Trophoblast cell (in vitro differentiated cells and primary cell): ENCODE measurements around the gene ZNF701.
A peak's percentile ranks its signal among the peaks of the same experiment; 100 is the strongest.
"Not testable (repeated sequence)": the region's sequence is repeated elsewhere in the genome, so short reads cannot be mapped to it uniquely, and the experiment has no call there.

Experiments used
- DNase-seq, 2 donors: peaks; one replicate each; pipeline ENCODE4 v3.0.0-alpha.2; 2016
- H2AFZ ChIP-seq: 2 replicates; pipeline ENCODE4 v1.6.1; 2013; ENCODE audit warnings: low read length, moderate library complexity, mild to moderate bottlenecking; ENCODE audit not compliant: insufficient read depth, poor library complexity
- H2AK5ac ChIP-seq: 2 replicates; pipeline ENCODE4 v1.6.1; 2013; ENCODE audit warnings: mild to moderate bottlenecking, low read length
- H2BK120ac ChIP-seq: 2 replicates; pipeline ENCODE4 v1.6.1; 2013; ENCODE audit warnings: low read length, mild to moderate bottlenecking, moderate library complexity; ENCODE audit not compliant: insufficient read depth, poor library complexity
- H2BK12ac ChIP-seq: 2 replicates; pipeline ENCODE4 v1.6.1; 2013; ENCODE audit warnings: mild to moderate bottlenecking, low read length, moderate library complexity
- H2BK5ac ChIP-seq: 2 replicates; pipeline ENCODE4 v1.6.1; 2013; ENCODE audit warnings: low read length, low read depth, moderate library complexity, mild to moderate bottlenecking; ENCODE audit not compliant: poor library complexity
- H3K14ac ChIP-seq: 2 replicates; pipeline ENCODE4 v1.6.1; 2013; ENCODE audit warnings: mild to moderate bottlenecking, low read length
- H3K18ac ChIP-seq: 2 replicates; pipeline ENCODE4 v1.6.1; 2013; ENCODE audit warnings: mild to moderate bottlenecking, low read length
- H3K23ac ChIP-seq: 2 replicates; pipeline ENCODE4 v1.6.1; 2013; ENCODE audit warnings: low read length
- H3K27ac ChIP-seq: 2 replicates; pipeline ENCODE4 v1.5.1; 2013; ENCODE audit warnings: low read depth, mild to moderate bottlenecking, inconsistent platforms, low read length, moderate library complexity
- H3K27me3 ChIP-seq: 2 replicates; pipeline ENCODE4 v1.6.1; 2013; ENCODE audit warnings: inconsistent platforms, mild to moderate bottlenecking, low read length, moderate library complexity; ENCODE audit not compliant: insufficient read depth
- H3K36me3 ChIP-seq, 2 experiments: 1 replicate in 1 of 2; 2 replicates in 1 of 2; pipeline ENCODE4 v1.6.1; 2013; ENCODE audit warnings: low read length in 2 of 2, mild to moderate bottlenecking in 2 of 2, moderate library complexity in 1 of 2; ENCODE audit not compliant: insufficient read depth in 2 of 2, control insufficient read depth in 1 of 2
- H3K4ac ChIP-seq: 2 replicates; pipeline ENCODE4 v1.6.1; 2013; ENCODE audit warnings: low read depth, mild to moderate bottlenecking, low read length, moderate library complexity
- H3K4me1 ChIP-seq, 2 experiments: 1 replicate in 1 of 2; 2 replicates in 1 of 2; pipeline ENCODE4 v1.6.1; 2013; ENCODE audit warnings: low read length in 2 of 2, mild to moderate bottlenecking in 2 of 2, moderate library complexity in 1 of 2; ENCODE audit not compliant: insufficient read depth in 2 of 2, control insufficient read depth in 1 of 2
- H3K4me2 ChIP-seq: 2 replicates; pipeline ENCODE4 v1.6.1; 2013; ENCODE audit warnings: inconsistent platforms, mild to moderate bottlenecking, low read length, moderate library complexity
- H3K4me3 ChIP-seq: 2 replicates; pipeline ENCODE4 v1.5.1; 2013; ENCODE audit warnings: mild to moderate bottlenecking, low read depth, low read length, inconsistent platforms
- H3K79me1 ChIP-seq: one replicate; pipeline ENCODE4 v1.6.1; 2013; ENCODE audit warnings: low read length
- H3K79me2 ChIP-seq: 2 replicates; pipeline ENCODE4 v1.6.1; 2013; ENCODE audit warnings: low read length, mild to moderate bottlenecking; ENCODE audit not compliant: control insufficient read depth, insufficient read depth, poor library complexity
- H3K9ac ChIP-seq: 2 replicates; pipeline ENCODE4 v1.6.1; 2013; ENCODE audit warnings: mild to moderate bottlenecking, low read length
- H3K9me3 ChIP-seq: 2 replicates; pipeline ENCODE4 v1.6.1; 2013; ENCODE audit warnings: low read depth, mild to moderate bottlenecking, control low read depth, inconsistent platforms, low read length; ENCODE audit not compliant: insufficient read depth
- H4K12ac ChIP-seq: 2 replicates; pipeline ENCODE4 v1.6.1; 2013; ENCODE audit warnings: low read depth, mild to moderate bottlenecking, low read length, moderate library complexity
- H4K8ac ChIP-seq: 2 replicates; pipeline ENCODE4 v1.6.1; 2013; ENCODE audit warnings: low read depth, mild to moderate bottlenecking, low read length, moderate library complexity
- H4K91ac ChIP-seq: one replicate; pipeline ENCODE4 v1.6.1; 2013; ENCODE audit warnings: low read depth, mild to moderate bottlenecking, low read length, moderate library complexity
- WGBS: extraction: QIAGEN DNeasy Blood & Tissue Kit; methylation state at CpG from one replicate; pipeline ENCODE4 v1.1.7; 2013; ENCODE audit warnings: missing lambda C conversion rate; ENCODE audit not compliant: insufficient read length, insufficient coverage; ENCODE audit errors: extremely low coverage; 5-methylcytosine and 5-hydroxymethylcytosine counted together

The ZNF701 gene

DNA sequence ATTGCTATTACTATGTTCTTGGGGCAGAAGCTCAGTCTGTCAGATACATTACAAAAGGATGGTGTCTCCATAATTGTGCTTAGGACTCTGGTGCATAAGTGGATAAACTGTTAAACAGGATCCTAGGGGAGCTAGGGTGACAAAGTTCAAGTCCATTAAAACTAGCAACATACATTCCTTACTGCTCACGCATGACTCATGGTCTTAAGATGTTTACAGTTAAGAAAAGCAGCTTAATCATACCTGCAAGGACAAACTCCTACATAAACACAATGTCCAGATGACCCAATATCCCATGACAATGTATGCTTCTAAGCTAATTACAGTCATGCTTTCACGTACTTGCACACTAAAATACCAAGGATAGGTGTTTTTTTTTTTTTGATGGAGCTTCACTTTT is 3.5 kb upstream of the ZNF701 start:
- no peak overlapping the region for H2BK5ac ChIP-seq
- H2AFZ ChIP-seq = no peak overlapping the region
- no peak overlapping the region for H2BK12ac ChIP-seq
- no peak overlapping the region for H4K8ac ChIP-seq
- no peak overlapping the region for H3K4me3 ChIP-seq
- peaks cover 5% of the 10 kb centered on the region for H3K79me2 ChIP-seq
- no peak overlapping the region for H3K4me2 ChIP-seq
- no peak overlapping the region for H3K4ac ChIP-seq
- no peak overlapping the region for H3K18ac ChIP-seq
- peaks cover 10% of the 10 kb centered on the region for H3K79me1 ChIP-seq
- no peak overlapping the region for H3K14ac ChIP-seq
- peak; percentile 59 to 89 for DNase-seq
- peaks cover 0 to 3% of the 10 kb centered on the region in 2 experiments for H3K36me3 ChIP-seq
- no peak overlapping the region for H2BK120ac ChIP-seq
- H3K27me3 ChIP-seq = no peaks in the 10 kb centered on the region
- H2AK5ac ChIP-seq = no peak overlapping the region
- no peak overlapping the region for H4K91ac ChIP-seq
- H3K9ac ChIP-seq = no peak overlapping the region
- H3K23ac ChIP-seq = no peak overlapping the region
- no peaks in the 10 kb centered on the region for H3K9me3 ChIP-seq
- WGBS = no CpG with 5 or more reads among the region's 2 CpGs
- H4K12ac ChIP-seq = no peak overlapping the region
- peaks cover 0 to 3% of the 10 kb centered on the region in 2 experiments for H3K4me1 ChIP-seq
- H3K27ac ChIP-seq = no peak overlapping the region

DNA sequence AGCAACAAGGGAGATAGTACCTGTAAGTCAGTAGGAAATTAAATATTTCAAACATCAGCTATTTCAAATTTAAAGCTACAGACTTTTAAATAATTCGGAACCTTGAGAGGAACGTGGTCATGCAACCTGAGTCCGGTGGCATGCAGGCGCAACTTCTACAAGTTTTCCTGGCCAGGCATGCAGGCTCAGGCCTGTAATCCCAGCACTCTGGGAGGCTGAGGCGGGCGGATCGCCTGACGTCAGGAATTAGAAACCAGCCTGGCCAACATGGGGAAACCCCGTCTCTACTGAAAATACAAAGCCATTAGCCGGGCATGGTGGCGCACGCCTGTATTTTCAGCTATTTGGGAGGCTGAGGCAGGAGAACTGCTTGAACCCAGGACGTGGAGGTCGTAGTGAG is 2.2 kb upstream of the ZNF701 start:
- Histone ChIP-seq H2BK5ac (no peak overlapping the region), H2AFZ (no peak overlapping the region), H3K14ac (no peak overlapping the region), H4K8ac (no peak overlapping the region), H3K4ac (no peak overlapping the region), H3K79me1 (peaks cover 10% of the 10 kb centered on the region), H2BK120ac (no peak overlapping the region), H3K9me3 (no peaks in the 10 kb centered on the region), H3K4me1 (peaks cover 0 to 3% of the 10 kb centered on the region in 2 experiments), H3K18ac (no peak overlapping the region), H3K79me2 (peaks cover 5% of the 10 kb centered on the region), H3K4me2 (no peak overlapping the region), H4K12ac (no peak overlapping the region), H3K36me3 (peaks cover 3 to 8% of the 10 kb centered on the region in 2 experiments), H3K23ac (no peak overlapping the region), H4K91ac (no peak overlapping the region), H3K27ac (no peak overlapping the region), H3K27me3 (no peaks in the 10 kb centered on the region), H2BK12ac (no peak overlapping the region), H2AK5ac (no peak overlapping the region), H3K9ac (no peak overlapping the region), H3K4me3 (no peak overlapping the region)
- peak; percentile 93 to 95 for DNase-seq
- no CpG with 5 or more reads among the region's 14 CpGs for WGBS

DNA sequence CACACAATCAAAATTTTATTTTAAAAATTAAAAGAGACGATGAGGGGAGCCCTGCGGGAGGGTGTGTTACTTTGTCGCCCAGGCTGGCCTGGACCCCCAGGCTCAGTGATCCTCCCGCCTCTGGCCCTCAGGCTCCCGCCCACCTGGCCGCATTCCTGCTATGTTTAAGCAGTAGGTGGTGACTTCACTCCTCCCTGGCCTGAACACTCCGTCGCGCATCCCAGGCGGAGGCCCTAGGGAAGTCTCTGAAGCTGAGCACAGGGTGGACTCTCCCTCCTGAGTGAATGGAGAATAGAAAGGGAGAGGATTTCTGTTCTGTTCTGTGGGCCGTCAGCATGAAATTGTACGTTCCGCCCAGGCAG is 468 bp upstream of the ZNF701 start:
- Histone ChIP-seq H2BK5ac (peak overlapping the region; percentile 85), H3K4me3 (peak overlapping the region; percentile 60), H3K36me3 (peaks cover 11 to 18% of the 10 kb centered on the region in 2 experiments), H4K8ac (peak overlapping the region; percentile 81), H3K18ac (peak overlapping the region; percentile 76), H3K14ac (peak overlapping the region; percentile 4), H2BK120ac (peak overlapping the region; percentile 79), H3K27ac (peak overlapping the region; percentile 94), H4K12ac (peak overlapping the region; percentile 63), H3K4me2 (peak overlapping the region; percentile 80), H4K91ac (peak overlapping the region; percentile 7), H3K79me1 (peaks cover 10% of the 10 kb centered on the region)
- not testable (repeated sequence) for H3K9ac ChIP-seq, H2AFZ ChIP-seq, H3K4ac ChIP-seq, H3K23ac ChIP-seq, H2AK5ac ChIP-seq, H3K4me1 ChIP-seq, H2BK12ac ChIP-seq, H3K27me3 ChIP-seq, H3K9me3 ChIP-seq, H3K79me2 ChIP-seq
- WGBS = no CpG with 5 or more reads among the region's 13 CpGs
- DNase-seq = peak; percentile 57 to 70

DNA sequence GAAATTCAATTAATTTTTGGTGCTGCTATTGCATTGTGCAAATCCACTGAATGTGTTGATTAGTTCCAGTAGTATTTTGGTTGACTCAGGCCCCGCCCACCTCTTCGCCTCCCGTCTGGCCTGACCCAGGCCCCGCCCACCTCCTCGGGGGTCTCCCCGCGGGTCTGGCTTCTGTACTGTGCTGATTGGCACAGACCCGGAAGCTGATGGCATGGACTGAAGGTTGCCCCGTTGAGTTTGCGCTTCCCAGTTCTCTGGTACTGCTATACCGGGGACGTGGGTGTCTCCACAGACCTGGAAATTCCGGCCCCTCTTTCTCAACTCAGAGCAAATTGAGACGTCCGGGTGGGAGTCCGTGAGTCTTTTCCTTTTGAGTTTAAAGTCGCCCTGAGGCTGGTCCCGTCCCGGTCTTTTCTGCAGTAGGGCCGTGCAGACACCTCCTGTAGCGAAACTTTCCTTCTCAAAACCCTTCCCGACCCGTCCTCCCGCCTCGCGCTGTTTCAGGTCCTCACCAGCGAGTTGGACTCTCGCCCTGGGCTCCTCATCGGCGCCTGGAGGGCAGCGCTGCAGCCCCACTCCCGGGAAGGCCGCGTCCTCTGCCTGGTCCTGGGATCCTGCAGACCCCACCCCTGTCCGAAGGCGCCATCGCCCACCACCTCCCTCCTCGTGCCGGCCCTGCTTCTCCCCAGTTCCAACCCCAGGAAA is 14.8 kb downstream of the ZNF701 start:
- Histone ChIP-seq H3K23ac (no peak overlapping the region), H3K79me1 (no peaks in the 10 kb centered on the region), H3K27ac (no peak overlapping the region), H3K36me3 (peaks cover 19 to 41% of the 10 kb centered on the region in 2 experiments), H3K4ac (no peak overlapping the region), H3K4me2 (no peak overlapping the region), H2BK120ac (no peak overlapping the region), H4K12ac (no peak overlapping the region), H2AK5ac (no peak overlapping the region), H4K91ac (no peak overlapping the region), H4K8ac (no peak overlapping the region), H3K18ac (no peak overlapping the region), H3K9ac (no peak overlapping the region), H2BK12ac (no peak overlapping the region), H2AFZ (no peak overlapping the region), H3K4me1 (no peaks in the 10 kb centered on the region), H2BK5ac (no peak overlapping the region), H3K9me3 (no peaks in the 10 kb centered on the region), H3K14ac (no peak overlapping the region), H3K79me2 (no peaks in the 10 kb centered on the region), H3K27me3 (no peaks in the 10 kb centered on the region), H3K4me3 (no peak overlapping the region)
- peak in 1 of 2 donors; percentile 21 for DNase-seq
- WGBS = no CpG with 5 or more reads among the region's 39 CpGs
